ENCODE measurements around the gene TBCC. TPM values are rescaled to one million over a fixed set of nuclear protein-coding genes. Genes with fewer than 3 reads are reported as not detected.
"Not testable (repeated sequence)": the region's sequence is repeated elsewhere in the genome, so short reads cannot be mapped to it uniquely, and the experiment has no call there.

The TBCC gene
- total RNA-seq, 1 donor from 2014 or later: 19.7 TPM

GRCh38 chr6:42733867-42734481 lies 11.9 kb downstream of the TBCC start:
- not testable (repeated sequence) for DNase-seq (ENCODE audit: low spot score)

GRCh38 chr6:42729731-42730130 lies 16.2 kb downstream of the TBCC start:
- DNase-seq (ENCODE audit: low spot score): no peak

DNA sequence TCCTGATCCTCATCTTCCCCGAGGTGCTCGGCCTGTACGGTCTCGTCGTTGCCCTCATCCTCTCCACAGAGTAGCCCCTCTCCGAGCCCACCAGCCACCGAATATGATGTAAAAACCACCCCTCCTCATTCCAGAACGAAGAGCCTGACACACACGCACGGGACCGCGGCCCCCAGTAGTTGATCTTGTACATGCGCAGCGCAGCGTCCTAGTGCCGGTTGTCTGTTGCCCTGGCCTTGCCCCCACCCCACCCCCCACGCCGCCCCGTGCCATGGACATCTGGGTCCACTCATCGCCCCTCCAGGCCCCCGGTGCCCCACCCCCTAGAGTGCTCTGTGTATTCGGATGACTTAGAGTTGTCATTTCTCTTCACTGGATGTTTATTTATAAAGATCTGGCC lies 18.3 kb downstream of the TBCC start:
- DNase-seq (ENCODE audit: low spot score): no peak

GRCh38 chr6:42727087-42727611 lies 18.8 kb downstream of the TBCC start:
- DNase-seq (ENCODE audit: low spot score): peak; percentile 29

- peak; percentile 82 for DNase-seq (ENCODE audit: low spot score)
Observed at GRCh38 chr6:42726485-42727086, 19.3 kb downstream of the TBCC start.

- no peak for DNase-seq (ENCODE audit: low spot score)
Observed at GRCh38 chr6:42726026-42726425, 19.9 kb downstream of the TBCC start.

DNA sequence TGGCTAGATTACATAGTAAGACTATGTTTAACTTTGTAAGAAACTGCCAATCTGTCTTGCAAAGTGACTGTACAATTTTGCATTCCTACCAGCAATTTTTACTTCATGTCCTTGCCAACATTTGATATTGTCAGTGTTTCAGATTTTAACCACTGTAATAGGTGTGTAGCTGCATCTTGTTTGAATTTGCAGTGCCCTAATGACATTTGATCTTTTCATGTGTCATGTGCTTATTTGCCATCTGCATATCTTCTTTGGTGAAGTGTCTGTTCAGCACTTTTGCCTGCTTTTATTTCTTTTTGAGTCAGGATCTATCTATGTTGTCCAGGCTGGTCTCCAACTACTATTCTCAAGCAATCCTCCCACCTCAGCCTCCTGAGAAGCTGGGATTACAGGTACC lies 21.1 kb downstream of the TBCC start:
- no peak for DNase-seq (ENCODE audit: low spot score)

- no peak for DNase-seq (ENCODE audit: low spot score)
Observed at GRCh38 chr6:42722497-42722896, 23.4 kb downstream of the TBCC start, which contains the start of gene PRPH2. PRPH2 (minus strand) TSS chr6:42722597; CDS start chr6:42722334, 263 bp downstream.

DNA sequence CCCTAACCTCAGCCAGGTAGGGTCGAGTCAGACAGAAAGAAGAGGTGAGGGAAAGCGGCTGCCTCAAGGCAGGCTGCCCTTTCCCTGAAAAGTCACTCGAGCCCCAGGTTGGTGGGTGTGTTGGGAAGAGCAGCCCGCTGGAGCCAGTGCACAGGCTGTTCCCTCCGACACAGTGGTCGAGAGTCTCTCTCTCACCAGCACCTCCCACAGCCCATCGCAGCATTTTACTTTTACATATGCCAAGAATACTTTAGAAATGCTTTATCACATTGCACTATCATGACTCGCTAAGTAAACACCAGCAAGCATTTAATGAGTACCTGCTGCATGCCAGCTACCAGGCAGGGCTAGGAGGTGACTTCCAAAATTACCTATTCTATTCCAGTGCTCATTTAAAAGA lies 25.2 kb downstream of the TBCC start:
- DNase-seq (ENCODE audit: low spot score): no peak

GRCh38 chr6:42715871-42716270 lies 30.0 kb downstream of the TBCC start:
- DNase-seq (ENCODE audit: low spot score): no peak

- DNase-seq (ENCODE audit: low spot score): no peak
Observed at GRCh38 chr6:42714098-42714761, 31.7 kb downstream of the TBCC start.

- DNase-seq (ENCODE audit: low spot score): no peak
Observed at GRCh38 chr6:42711930-42712329, 34.0 kb downstream of the TBCC start.

- DNase-seq (ENCODE audit: low spot score): no peak
Observed at GRCh38 chr6:42710316-42710715, 35.6 kb downstream of the TBCC start.

DNA sequence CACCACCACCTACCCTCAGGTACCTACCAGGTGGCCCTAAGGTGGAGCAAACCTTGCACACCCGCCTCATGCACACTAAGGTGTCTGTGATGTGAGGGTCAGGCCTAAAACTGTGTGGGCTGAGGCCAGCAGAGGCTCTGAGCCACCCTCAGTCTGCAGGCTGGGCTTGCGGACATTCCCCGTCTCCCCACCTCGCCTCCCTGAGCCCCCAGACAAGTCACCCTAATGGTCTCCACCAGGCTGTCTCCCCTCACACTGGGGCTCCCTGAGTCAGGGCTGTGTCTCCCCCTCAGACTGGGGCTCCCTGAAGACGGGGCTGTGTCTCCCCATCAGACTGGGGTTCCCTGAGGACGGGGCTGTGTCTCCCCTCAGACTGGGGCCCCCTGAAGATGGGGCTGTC lies 36.0 kb downstream of the TBCC start:
- no peak for DNase-seq (ENCODE audit: low spot score)

GRCh38 chr6:42708096-42708495 lies 37.8 kb downstream of the TBCC start:
- DNase-seq (ENCODE audit: low spot score): no peak

DNA sequence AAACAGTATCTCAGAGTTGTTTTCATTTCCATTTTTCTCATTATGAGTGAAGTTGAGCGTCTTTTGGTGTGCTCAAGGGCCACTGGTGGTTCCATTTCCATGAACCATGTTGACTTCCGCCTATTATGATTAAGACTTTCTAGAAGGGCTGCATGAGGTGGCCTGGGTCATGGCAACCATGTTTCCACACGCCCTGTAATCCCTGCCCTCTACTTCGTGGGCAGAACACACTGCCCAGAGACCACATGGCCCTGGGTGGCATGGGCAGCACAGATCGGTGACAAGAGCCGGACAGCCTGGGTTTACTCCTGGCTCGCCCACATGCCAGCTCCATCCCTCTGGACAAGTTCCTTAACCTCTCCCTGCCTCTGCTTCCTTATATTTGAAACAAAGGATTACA lies 38.3 kb downstream of the TBCC start:
- no peak for DNase-seq (ENCODE audit: low spot score)

DNA sequence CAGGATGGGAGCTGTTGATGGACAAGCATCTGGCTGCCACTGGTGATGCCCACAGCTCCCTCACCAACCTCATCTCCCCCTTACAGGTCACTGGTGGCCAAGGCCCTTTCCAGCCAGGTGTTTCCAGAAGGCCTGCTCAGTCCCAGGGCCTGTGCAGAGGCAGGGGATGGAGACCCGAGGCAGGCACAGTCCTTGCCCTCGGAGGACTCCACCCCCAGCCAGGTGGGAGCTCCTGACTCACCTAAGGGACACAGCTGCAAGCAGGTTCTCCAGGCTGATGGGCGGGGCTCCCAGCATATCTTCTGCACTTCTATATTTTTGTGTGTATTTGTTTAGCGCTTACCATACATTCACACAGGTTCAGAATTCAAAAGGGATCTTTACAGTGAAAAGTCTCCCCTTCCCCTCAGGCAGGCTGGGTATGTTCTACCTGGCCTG lies 40.9 kb downstream of the TBCC start:
- DNase-seq (ENCODE audit: low spot score): no peak

DNA sequence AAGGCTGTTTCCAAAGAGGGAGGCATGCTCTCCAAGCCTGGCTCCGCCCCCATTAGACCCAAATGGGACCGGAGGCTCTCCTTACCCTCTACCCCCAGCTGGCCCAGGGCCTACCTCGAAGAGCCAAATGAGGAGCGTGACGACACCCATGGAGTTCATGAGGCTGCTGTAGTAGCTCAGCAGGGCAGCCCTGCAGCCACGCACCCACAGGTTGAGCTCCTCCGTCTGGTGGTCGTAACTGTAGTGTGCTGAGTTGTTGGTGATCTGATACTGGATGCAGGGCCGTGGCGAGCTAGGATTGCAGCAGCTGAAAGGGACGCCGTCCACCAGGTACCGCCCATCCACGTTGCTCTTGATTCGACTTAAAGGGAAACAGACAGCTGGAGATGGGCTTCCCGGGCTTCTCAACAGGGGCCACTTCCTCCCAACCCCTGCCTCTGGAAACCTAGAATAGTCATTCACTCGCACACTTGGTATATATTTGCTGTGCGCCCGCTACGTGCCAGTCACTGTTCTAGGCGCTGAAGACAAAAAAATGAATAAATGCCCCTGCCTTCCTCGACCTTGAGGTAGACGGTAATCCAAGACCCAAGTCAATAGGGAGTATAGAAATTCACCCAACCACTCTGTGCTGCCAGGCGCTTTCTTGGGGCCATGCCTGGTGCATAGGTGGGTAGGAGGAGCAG lies 41.5 kb downstream of the TBCC start:
- no peak for DNase-seq (ENCODE audit: low spot score)

GRCh38 chr6:42702786-42703185 lies 43.1 kb downstream of the TBCC start:
- not testable (repeated sequence) for DNase-seq (ENCODE audit: low spot score)

DNA sequence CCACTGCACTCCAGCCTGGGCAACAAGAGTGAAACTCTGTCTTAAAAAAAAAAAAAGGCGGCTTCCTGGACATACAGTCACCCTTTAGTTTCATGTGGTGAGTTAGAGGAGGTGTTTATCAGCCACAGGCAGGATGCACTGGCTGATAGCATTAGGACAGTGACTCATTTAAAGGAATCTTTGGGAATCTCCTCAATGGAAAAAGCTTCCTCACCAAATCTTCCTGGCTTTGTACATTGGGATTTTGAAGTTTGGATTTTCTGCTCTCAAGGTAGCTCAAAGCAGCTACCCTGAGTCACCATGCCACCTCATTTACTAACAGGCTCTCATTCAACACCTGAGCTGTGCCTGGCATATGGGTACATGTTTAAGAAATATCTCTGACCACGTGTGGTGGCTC lies 43.7 kb downstream of the TBCC start:
- no peak for DNase-seq (ENCODE audit: low spot score)

DNA sequence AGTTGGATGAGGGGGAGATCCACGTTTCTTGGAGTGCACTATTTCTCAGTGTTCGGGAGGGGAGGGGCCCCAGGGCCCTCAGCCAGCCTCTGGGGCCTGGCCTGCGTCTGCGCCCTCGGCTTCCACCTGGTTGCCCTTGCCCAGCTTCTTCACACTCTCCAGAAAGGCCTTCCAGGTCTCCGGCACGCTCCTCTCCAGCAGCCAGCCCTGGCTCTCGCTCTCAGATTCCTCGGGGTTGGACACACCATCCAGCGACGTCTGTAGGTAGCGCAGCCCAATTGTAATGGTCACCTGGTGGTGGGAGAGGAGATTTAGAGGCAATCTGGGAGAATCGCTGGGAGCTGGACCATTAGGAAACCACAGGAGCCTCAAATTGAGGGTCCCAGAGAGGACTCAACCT lies 47.7 kb downstream of the TBCC start:
- no peak for DNase-seq (ENCODE audit: low spot score)

DNA sequence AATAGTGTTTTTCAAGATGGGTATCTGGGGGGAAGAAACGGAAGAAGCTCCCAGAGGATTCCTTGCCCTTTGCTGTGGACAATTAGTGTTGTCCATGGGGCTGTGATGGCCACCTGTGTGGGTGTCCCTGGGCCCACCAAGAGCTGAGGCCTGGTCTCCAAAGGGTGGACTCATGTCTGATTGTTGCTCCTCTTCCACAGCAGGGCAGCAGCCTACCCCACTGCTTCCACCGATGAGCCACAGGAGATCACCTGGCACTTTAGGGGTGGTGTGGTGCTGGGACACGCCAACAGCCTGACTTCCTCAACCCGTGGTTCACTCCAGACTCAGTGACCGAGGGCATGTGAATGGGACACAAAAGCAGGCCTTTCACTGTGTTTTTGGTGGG lies 48.6 kb downstream of the TBCC start:
- DNase-seq (ENCODE audit: low spot score): no peak

Data from mucosa of gallbladder (tissue), 1 donor.